HepG2 (cell line): ENCODE data around the gene SLC35B1. TPM values are rescaled to one million over a fixed set of nuclear protein-coding genes. Genes with fewer than 3 reads are reported as not detected.

ENCODE experiments used
- ATAC-seq: fragments of 200-7000 bp; cut with Tn5 transposase; 3 replicates; pipeline ENCODE4 v1.9.1; 2020; ENCODE audit warnings: mild to moderate bottlenecking, moderate library complexity
- BruUV-seq: library from RNA; stranded (reverse); fragments of 400-500 nt; replicated peaks from 2 replicates; lab custom pipeline; 2021; lab: Mats Ljungman, UMichigan
- CTCF ChIA-PET: fragments of 300-600 bp; formaldehyde crosslinking; extraction: SDS; loops from one replicate; lab custom pipeline; 2021; ENCODE audit warnings: low total read pairs, inconsistent platforms, low intra/inter-chr PET ratio; lab: Yijun Ruan, JAX
- POLR2A ChIA-PET: fragments of 350-600 bp; sonication (Branson Sonifier 250); formaldehyde crosslinking; loops from one replicate; lab custom pipeline; 2020; ENCODE audit warnings: antibody characterized with exemption, inconsistent platforms; lab: Yijun Ruan, JAX
- DNase-seq: peaks from one replicate; pipeline ENCODE4 v3.0.0-alpha.2; 2015; ENCODE audit warnings: low spot score
- FAIRE-seq: peaks from 3 replicates; lab custom pipeline; 2011; peaks lifted over from hg19 to GRCh38; lab: Jason Lieb, UNC
- H2AFZ ChIP-seq: one replicate; pipeline ENCODE4 v1.6.1; 2011; ENCODE audit warnings: low read length, inconsistent platforms
- H3K27ac ChIP-seq: fragments of 300-600 bp; 3 replicates; pipeline ENCODE4 v1.8.0; 2011; ENCODE audit warnings: mixed run types, mild to moderate bottlenecking, mixed read lengths, low read length, inconsistent platforms; ENCODE audit not compliant: insufficient read depth; ENCODE audit errors: extremely low read length
- H3K27me3 ChIP-seq, 2 experiments: fragments of 200-600 bp in 1 of 2; 2 replicates in 1 of 2; 3 replicates in 1 of 2; pipeline versions ENCODE4 v1.6.0 to v1.8.0; 2011; ENCODE audit warnings: low read length in 2 of 2, mild to moderate bottlenecking in 2 of 2, moderate library complexity in 2 of 2, inconsistent platforms in 1 of 2; ENCODE audit not compliant: insufficient read depth in 2 of 2, control insufficient read depth in 1 of 2
- H3K36me3 ChIP-seq, 2 experiments: fragments of 200-600 bp in 1 of 2; replicated peaks in 1 of 2; 2 replicates in 1 of 2; 3 replicates in 1 of 2; pipeline versions ENCODE4 v1.5.1 to v1.8.0; 2011; ENCODE audit warnings: low read length in 2 of 2, inconsistent platforms in 1 of 2; ENCODE audit not compliant: insufficient read depth in 2 of 2, control insufficient read depth in 1 of 2
- H3K4me1 ChIP-seq: 2 replicates; pipeline ENCODE4 v1.5.1; 2012; ENCODE audit warnings: low read length, inconsistent platforms; ENCODE audit not compliant: insufficient read depth
- H3K4me2 ChIP-seq: 2 replicates; pipeline ENCODE4 v1.6.0; 2011; ENCODE audit warnings: low read depth, low read length, inconsistent platforms
- H3K4me3 ChIP-seq, 3 experiments: fragments of 200-600 bp in 1 of 3; sonication (generic), shearing (Covaris generic) in 1 of 3; replicated peaks in 1 of 3; 2 replicates each; pipeline ENCODE4 v1.5.1; 2011 to 2016; ENCODE audit warnings: low read length in 3 of 3, inconsistent platforms in 2 of 3, low read depth in 2 of 3, mild to moderate bottlenecking in 2 of 3, control low read depth in 1 of 3, mixed read lengths in 1 of 3; ENCODE audit not compliant: insufficient read depth in 1 of 3
- H3K79me2 ChIP-seq: one replicate; pipeline ENCODE4 v1.6.1; 2011; ENCODE audit warnings: low read length, inconsistent platforms; ENCODE audit not compliant: insufficient read depth
- H3K9ac ChIP-seq: 2 replicates; pipeline ENCODE4 v1.6.0; 2011; ENCODE audit warnings: mild to moderate bottlenecking, low read depth, low read length, inconsistent platforms; ENCODE audit not compliant: insufficient read depth
- H3K9me3 ChIP-seq: 2 replicates; pipeline ENCODE4 v1.5.1; 2012; ENCODE audit warnings: mild to moderate bottlenecking, low read length
- H4K20me1 ChIP-seq: 2 replicates; pipeline ENCODE4 v1.6.0; 2011; ENCODE audit warnings: inconsistent platforms, mild to moderate bottlenecking, low read length, moderate library complexity; ENCODE audit not compliant: insufficient read depth
- FOXO1 ChIP-seq: sonication (generic); formaldehyde crosslinking; IDR thresholded peaks from 2 replicates; pipeline ENCODE4 v1.4.0; 2020; ENCODE audit warnings: missing genetic modification reagents
- PCBP1 ChIP-seq: fragments of 200-400 bp; formaldehyde crosslinking; IDR thresholded peaks from 2 replicates; pipeline ENCODE4 v1.6.1; 2017; ENCODE audit warnings: mild to moderate bottlenecking, low read depth, low read length, borderline replicate concordance
- SMAD9 ChIP-seq: sonication (generic); formaldehyde crosslinking; IDR thresholded peaks from 2 replicates; pipeline ENCODE4 v1.5.1; 2020; ENCODE audit warnings: mild to moderate bottlenecking, missing genetic modification reagents
- SPEN ChIP-seq: sonication (generic); formaldehyde crosslinking; IDR thresholded peaks from 2 replicates; pipeline ENCODE4 v1.5.1; 2020; ENCODE audit warnings: low read depth, mild to moderate bottlenecking, missing genetic modification reagents
- SRSF9 ChIP-seq: fragments of 200-400 bp; formaldehyde crosslinking; IDR thresholded peaks from 2 replicates; pipeline ENCODE4 v1.6.1; 2018; ENCODE audit warnings: borderline replicate concordance, mild to moderate bottlenecking, low read depth, low read length; ENCODE audit not compliant: insufficient read depth, poor library complexity, severe bottlenecking
- ZFP1 ChIP-seq: IDR thresholded peaks from 2 replicates; pipeline ENCODE4 v1.6.1; 2016
- ZKSCAN8 ChIP-seq: IDR thresholded peaks from 2 replicates; pipeline ENCODE4 v1.6.1; 2016; ENCODE audit warnings: borderline replicate concordance, missing genetic modification reagents, missing compliant biosample characterization
- ZNF256 ChIP-seq: sonication (generic); formaldehyde crosslinking; conservative IDR thresholded peaks from 2 replicates; pipeline ENCODE4 v1.4.0; 2020; ENCODE audit warnings: missing genetic modification reagents
- ZNF446 ChIP-seq: sonication (generic); formaldehyde crosslinking; IDR thresholded peaks from 2 replicates; pipeline ENCODE4 v1.5.0; 2020; ENCODE audit warnings: mild to moderate bottlenecking, missing genetic modification reagents
- ZNF570 ChIP-seq: sonication (generic); formaldehyde crosslinking; IDR thresholded peaks from 2 replicates; pipeline ENCODE4 v1.4.0; 2020; ENCODE audit warnings: mild to moderate bottlenecking, missing genetic modification reagents, borderline replicate concordance
- WGBS: methylation state at CpG from one replicate; pipeline ENCODE4 v1.1.6; 2017; ENCODE audit warnings: low lambda C conversion rate; 5-methylcytosine and 5-hydroxymethylcytosine counted together
- in situ Hi-C: cut with HindIII; loops from 2 replicates; pipeline ENCODE4 v1.10.0; 2017; ENCODE audit warnings: low pct_unique_long_range_greater_than_20kb; ENCODE audit not compliant: extremely low pct_ligation_motif_present
- intact Hi-C: fragments of 100-400 bp; cut with micrococcal nuclease; formaldehyde crosslinking; loops from one replicate; pipeline ENCODE4 v1.10.0; 2022; ENCODE audit not compliant: unreplicated experiment
- polyA plus RNA-seq, 8 experiments: library from polyadenylated mRNA; depleted of rRNA in 3 of 8; stranded (reverse) in 7 of 8; unstranded in 1 of 8; fragments of >200 nt; fragmentation: Illumina TruSeq in 4 of 8; extraction: Trizol in 4 of 8; gene quantifications; 2 replicates each; pipeline versions ENCODE4 v1.2.1 to v1.2.3, GENCODE V29; 2011 to 2016; ENCODE audit warnings: low read depth in 4 of 8, missing spikeins in 1 of 8, mixed read lengths in 1 of 8; ENCODE audit not compliant: insufficient read depth in 1 of 8
- total RNA-seq, 5 experiments: library from RNA; depleted of rRNA; stranded (reverse); fragments of >200 nt; fragmentation: Illumina TruSeq; extraction: Trizol; gene quantifications; 2 replicates each; pipeline ENCODE4 v1.2.3, GENCODE V29; 2016; ENCODE audit warnings: low read depth in 1 of 5
- TF ChIP-seq, protein P1 (sequence below): sonication (generic); formaldehyde crosslinking; IDR thresholded peaks from 2 replicates; pipeline ENCODE4 v1.9.0; 2021; ENCODE audit warnings: missing genetic modification reagents, mild to moderate bottlenecking, borderline replicate concordance
- TF ChIP-seq, protein P2 (sequence below): sonication (generic); formaldehyde crosslinking; IDR thresholded peaks from 2 replicates; pipeline ENCODE4 v1.5.1; 2020; ENCODE audit warnings: mild to moderate bottlenecking, missing genetic modification reagents
- TF ChIP-seq, protein P3 (sequence below): sonication (generic); formaldehyde crosslinking; IDR thresholded peaks from 2 replicates; pipeline ENCODE4 v1.4.0; 2020; ENCODE audit warnings: missing genetic modification reagents; ENCODE audit errors: not compliant biosample characterization
- TF ChIP-seq, protein P4 (sequence below): sonication (generic); formaldehyde crosslinking; IDR thresholded peaks from 2 replicates; pipeline ENCODE4 v1.8.0; 2022; ENCODE audit warnings: mild to moderate bottlenecking, missing genetic modification reagents
- TF ChIP-seq, protein P5 (sequence below): sonication (generic); formaldehyde crosslinking; IDR thresholded peaks from 2 replicates; pipeline ENCODE4 v1.4.0; 2020; ENCODE audit warnings: missing genetic modification reagents, borderline replicate concordance

Gene SLC35B1
- total and polyA plus RNA-seq, 2 of the 13 experiments (the other 11 are each of a cell fraction or from before 2014, with no cell fraction given) = 99.6 to 113 TPM

DNA sequence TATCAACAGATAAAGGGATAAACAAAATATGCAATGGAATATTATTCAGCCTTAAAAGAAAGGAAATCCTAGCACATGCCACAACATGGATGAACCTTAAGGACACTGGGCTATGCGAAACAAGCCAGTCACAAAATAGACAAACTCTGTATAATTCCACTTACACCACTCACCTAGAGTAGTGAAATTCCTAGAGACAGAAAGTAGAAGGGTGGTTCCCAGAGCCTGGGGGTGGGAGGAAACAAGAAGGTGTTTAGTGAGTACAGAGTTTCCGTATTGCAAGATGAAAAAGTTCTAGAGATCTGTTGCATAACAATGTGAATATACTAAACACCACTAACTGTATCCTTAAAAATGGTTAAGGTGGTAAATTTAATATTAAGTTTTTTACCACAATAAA is 39.9 kb downstream of the SLC35B1 start:
- intact Hi-C loops = no loop called here
- no peaks in the 10 kb centered on the region for H4K20me1 ChIP-seq
- no peaks in the 10 kb centered on the region for H3K9me3 ChIP-seq
- DNase-seq = no peak
- no peaks in the 10 kb centered on the region for H3K4me1 ChIP-seq
- in situ Hi-C loops = no loop called here
- peaks cover 4 to 17% of the 10 kb centered on the region in 2 experiments for H3K36me3 ChIP-seq
- H3K9ac ChIP-seq = no peak overlapping the region
- no peaks in the 10 kb centered on the region for H3K27me3 ChIP-seq
- BruUV-seq = no TSS peak
- no peak for ATAC-seq
- 100% methylated on average over 2 of the region's 2 CpGs for WGBS
- peaks cover 72% of the 10 kb centered on the region for H3K79me2 ChIP-seq
- no peak overlapping the region for H3K4me3 ChIP-seq
- POLR2A ChIA-PET = no interaction called here
- no peak overlapping the region for H3K27ac ChIP-seq
- no peak overlapping the region for H3K4me2 ChIP-seq
- no peak overlapping the region for H2AFZ ChIP-seq
- CTCF ChIA-PET = no interaction called here
- FAIRE-seq = peak; percentile 36
- TF ChIP-seq SPEN (CRISPR knock-in tag) (no peak), ZKSCAN8 (CRISPR knock-in tag) (no peak), SMAD9 (CRISPR knock-in tag) (no peak), PCBP1 (no peak), ZNF446 (CRISPR knock-in tag) (no peak), SRSF9 (no peak), ZNF256 (CRISPR knock-in tag) (no peak), ZNF570 (no peak), ZFP1 (CRISPR knock-in tag) (no peak), FOXO1 (CRISPR knock-in tag) (no peak)
- TF ChIP-seq, protein P1, sequence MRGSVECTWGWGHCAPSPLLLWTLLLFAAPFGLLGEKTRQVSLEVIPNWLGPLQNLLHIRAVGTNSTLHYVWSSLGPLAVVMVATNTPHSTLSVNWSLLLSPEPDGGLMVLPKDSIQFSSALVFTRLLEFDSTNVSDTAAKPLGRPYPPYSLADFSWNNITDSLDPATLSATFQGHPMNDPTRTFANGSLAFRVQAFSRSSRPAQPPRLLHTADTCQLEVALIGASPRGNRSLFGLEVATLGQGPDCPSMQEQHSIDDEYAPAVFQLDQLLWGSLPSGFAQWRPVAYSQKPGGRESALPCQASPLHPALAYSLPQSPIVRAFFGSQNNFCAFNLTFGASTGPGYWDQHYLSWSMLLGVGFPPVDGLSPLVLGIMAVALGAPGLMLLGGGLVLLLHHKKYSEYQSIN (CRISPR knock-in tag) = no peak
- TF ChIP-seq, protein P2, sequence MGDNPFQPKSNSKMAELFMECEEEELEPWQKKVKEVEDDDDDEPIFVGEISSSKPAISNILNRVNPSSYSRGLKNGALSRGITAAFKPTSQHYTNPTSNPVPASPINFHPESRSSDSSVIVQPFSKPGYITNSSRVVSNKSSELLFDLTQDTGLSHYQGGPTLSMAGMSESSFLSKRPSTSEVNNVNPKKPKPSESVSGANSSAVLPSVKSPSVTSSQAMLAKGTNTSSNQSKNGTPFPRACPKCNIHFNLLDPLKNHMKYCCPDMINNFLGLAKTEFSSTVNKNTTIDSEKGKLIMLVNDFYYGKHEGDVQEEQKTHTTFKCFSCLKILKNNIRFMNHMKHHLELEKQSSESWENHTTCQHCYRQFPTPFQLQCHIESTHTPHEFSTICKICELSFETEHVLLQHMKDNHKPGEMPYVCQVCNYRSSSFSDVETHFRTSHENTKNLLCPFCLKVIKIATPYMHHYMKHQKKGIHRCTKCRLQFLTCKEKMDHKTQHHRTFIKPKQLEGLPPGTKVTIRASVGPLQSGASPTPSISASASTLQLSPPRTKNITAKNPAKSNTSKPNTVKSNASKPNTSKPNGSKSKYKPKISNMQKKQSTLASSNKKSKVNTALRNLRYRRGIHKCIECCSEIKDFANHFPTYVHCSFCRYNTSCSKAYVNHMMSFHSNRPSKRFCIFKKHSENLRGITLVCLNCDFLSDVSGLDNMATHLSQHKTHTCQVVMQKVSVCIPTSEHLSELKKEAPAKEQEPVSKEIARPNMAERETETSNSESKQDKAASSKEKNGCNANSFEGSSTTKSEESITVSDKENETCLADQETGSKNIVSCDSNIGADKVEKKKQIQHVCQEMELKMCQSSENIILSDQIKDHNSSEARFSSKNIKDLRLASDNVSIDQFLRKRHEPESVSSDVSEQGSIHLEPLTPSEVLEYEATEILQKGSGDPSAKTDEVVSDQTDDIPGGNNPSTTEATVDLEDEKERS (CRISPR knock-in tag) = no peak
- TF ChIP-seq, protein P3, sequence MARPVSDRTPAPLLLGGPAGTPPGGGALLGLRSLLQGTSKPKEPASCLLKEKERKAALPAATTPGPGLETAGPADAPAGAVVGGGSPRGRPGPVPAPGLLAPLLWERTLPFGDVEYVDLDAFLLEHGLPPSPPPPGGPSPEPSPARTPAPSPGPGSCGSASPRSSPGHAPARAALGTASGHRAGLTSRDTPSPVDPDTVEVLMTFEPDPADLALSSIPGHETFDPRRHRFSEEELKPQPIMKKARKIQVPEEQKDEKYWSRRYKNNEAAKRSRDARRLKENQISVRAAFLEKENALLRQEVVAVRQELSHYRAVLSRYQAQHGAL (CRISPR knock-in tag) = no peak
- TF ChIP-seq, protein P4, sequence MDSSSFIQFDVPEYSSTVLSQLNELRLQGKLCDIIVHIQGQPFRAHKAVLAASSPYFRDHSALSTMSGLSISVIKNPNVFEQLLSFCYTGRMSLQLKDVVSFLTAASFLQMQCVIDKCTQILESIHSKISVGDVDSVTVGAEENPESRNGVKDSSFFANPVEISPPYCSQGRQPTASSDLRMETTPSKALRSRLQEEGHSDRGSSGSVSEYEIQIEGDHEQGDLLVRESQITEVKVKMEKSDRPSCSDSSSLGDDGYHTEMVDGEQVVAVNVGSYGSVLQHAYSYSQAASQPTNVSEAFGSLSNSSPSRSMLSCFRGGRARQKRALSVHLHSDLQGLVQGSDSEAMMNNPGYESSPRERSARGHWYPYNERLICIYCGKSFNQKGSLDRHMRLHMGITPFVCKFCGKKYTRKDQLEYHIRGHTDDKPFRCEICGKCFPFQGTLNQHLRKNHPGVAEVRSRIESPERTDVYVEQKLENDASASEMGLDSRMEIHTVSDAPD = no peak
- TF ChIP-seq, protein P5, sequence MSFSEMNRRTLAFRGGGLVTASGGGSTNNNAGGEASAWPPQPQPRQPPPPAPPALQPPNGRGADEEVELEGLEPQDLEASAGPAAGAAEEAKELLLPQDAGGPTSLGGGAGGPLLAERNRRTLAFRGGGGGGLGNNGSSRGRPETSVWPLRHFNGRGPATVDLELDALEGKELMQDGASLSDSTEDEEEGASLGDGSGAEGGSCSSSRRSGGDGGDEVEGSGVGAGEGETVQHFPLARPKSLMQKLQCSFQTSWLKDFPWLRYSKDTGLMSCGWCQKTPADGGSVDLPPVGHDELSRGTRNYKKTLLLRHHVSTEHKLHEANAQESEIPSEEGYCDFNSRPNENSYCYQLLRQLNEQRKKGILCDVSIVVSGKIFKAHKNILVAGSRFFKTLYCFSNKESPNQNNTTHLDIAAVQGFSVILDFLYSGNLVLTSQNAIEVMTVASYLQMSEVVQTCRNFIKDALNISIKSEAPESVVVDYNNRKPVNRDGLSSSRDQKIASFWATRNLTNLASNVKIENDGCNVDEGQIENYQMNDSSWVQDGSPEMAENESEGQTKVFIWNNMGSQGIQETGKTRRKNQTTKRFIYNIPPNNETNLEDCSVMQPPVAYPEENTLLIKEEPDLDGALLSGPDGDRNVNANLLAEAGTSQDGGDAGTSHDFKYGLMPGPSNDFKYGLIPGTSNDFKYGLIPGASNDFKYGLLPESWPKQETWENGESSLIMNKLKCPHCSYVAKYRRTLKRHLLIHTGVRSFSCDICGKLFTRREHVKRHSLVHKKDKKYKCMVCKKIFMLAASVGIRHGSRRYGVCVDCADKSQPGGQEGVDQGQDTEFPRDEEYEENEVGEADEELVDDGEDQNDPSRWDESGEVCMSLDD = no peak
